HG02840 (cell line): ENCODE results near the gene TSGA10.
"Not testable (repeated sequence)": the region's sequence is repeated elsewhere in the genome, so short reads cannot be mapped to it uniquely, and the experiment has no call there.

ENCODE experiments used
- ATAC-seq: cut with Tn5 transposase; IDR thresholded peaks from one replicate; pipeline ENCODE4 v1.9.1; 2021; ENCODE audit warnings: mild to moderate bottlenecking, moderate library complexity, moderate number of reproducible peaks; ENCODE audit not compliant: unreplicated experiment, low FRiP score

TSGA10 gene

DNA sequence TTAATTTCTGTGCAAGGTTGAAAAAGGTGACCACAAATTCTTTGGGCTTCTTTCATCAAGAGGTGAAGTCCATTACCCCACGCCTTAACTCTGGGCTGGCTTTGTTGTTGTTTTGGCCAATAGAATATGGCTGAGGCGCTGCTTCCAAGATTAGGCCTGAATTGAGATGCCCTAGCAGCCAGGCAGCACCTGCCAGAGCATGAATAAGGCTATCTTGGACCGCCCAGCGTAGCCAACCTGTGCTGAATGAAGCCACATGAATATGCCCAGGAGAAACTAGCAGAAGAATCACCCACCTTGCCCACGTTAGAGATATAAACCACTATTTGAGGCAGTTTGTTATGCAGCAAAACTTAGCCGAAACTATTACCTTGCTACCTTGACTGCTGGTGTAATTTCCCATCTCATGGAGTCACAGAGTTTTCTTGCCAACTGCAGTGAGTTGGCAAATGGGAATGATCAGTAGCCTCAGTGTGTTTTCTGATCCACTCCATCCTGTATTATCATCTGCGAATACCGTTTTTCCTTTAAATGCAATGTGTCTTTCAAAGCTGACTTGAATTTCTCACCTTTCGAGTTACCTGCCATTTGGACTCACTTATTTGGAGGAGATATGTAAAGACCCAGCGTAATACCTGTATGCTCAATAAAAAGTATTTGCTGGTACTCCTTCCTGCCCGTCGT is 679 bp downstream of the TSGA10 start:
- no peak for ATAC-seq

DNA sequence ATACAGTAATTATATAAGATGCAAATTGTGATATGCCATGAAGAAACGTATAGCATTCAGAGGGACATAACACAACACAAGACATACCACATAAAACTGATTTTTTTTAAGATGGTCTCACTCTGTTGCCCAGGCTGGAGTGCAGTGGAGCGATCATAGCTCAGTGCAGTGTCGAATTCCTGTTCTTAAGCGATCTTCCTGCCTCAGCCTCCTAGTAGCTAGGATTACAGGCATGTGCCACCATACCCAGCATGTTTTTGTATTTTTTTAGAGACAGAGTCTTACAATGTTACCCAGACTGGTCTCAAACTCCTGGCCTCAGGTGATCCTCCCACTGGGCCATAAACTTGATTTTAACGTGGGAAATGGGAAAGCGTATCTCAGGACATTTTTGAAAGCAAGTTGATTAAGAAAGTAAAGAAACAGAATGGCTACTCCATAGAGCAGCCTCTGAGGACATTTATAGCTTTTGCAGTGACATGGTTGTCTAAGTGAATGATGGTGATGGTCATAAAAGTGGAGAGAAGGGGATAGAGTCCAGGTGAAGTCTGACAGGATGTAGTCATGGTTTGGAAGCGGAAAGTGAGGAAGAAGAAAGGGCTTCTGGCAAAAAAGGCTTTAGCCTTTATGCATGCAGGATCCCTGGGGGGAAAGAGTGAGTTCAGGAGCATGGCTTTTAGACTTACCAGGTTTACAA is 2.4 kb downstream of the TSGA10 start:
- ATAC-seq, result no peak

DNA sequence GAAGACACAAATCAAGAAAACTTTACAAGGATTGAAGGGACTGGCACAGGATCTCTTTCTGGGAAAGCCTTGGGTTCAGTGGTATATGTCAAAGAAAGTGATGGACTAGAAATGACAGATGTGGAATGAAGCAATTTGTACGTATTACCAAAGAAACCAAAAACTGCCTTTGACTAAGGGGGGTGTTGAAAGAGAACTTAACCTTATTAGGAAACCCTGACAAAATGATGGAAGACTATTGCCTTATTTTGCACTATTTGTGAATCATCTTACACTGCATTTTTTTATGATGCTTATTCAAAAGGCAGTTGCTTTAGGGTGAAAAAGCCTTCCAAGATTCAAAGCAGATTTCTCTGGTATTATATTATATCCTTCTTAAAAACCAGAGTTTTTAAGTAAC is 4.0 kb downstream of the TSGA10 start:
- no peak for ATAC-seq

DNA sequence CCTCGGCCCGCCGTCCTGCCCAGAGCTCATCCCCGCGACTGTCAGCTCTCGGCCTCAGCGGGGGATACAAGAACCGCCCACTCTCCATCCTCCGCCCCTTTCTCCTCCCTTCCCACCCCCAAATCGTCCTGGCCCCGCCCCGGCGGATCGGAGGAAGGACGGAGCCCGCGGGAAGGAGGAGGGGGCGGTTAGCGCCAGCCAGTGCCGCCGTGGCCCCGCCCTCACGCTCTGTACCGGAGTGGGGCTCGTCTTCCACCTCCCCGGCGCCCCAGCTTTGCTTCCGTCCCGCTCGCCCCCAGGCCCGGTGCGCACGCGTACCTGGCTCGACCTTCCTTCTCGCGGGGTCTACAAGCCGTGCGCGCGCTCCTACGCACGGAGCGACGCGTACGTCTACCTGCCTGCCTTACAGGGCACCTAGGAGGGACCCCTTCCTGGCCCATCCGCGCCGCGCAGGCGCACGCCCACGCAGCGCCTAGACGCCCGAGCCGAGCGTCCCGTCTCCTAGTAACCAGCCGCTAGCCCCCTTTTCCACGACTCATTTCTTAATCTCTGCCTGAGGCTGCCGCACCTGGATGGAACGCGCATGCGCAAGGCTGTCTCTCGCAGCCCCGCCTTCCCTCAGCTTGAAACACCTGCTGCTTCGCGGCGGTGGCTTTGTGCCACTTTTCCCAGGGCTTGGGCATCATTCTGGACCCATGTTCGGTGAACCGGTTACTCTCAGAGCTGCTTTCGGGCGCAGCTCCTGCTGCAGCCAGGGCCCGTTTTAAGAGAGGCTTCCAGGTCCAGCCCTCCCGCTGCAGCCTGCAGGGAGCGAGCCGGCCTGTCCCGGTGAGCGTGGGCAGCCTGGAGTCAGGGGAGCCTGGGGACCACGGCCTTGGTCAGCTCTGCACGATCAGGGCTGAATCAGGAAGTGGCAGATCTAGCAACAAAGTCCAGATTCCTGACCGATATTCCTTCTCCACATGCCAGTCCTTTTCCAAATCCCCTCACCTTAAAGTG is 13.3 kb downstream of the TSGA10 start, which contains the start of gene C2orf15:
TSS of gene C2orf15 (plus strand) at position 598 of the 999 bp plus-strand sequence. CDS start 8,852 bp downstream, outside the sequence.
- ATAC-seq, result peak; percentile 91

DNA sequence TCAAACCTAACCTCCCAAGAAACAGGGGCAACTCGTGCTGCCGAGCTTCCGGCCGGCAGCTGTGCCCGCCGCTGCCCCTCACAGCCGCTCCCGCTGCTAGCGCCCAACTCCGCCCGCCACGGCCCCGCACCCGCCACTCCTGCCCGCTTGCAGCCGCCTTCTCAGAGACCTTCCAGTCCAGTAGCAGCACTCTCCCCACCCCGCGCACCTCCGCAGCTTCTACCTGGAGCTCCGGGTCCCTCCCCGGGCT is 14.0 kb downstream of the TSGA10 start:
- ATAC-seq, result no peak

DNA sequence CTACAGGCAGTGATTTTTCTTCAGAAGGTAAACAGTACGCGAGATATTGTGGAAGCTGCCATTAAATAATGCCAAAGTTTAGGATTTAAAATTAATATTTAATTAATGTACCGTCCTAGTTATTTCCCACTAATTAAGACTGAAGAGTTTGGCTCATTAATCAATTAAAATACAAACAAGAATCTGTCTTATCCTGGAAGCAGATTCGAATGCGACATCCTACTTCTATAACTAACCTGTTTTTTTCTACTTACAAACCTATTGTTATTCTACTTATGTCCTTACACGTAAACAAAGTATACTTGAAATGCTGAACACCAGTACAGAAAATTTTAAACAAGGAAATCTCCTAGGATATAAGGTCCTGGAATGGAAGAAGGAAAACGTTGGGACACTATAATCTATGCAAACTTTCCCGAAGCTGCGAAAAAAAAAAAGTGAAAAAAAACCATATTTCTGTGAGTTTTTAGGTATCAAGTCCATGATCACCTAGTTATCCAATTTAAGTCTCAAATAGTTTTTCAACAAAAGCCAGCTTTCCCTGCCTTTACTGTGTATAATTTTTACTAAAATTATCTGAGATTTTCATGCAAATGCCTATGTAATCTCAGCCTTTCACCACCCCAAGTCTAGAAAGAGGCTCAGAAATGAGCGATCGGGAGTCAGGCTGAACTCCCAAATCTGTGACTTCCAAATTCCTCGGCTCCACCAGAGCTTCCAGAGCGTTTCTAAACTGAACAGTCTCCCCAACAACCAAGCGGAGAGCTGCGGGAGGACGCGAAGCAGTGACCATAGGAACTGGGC is 14.5 kb downstream of the TSGA10 start:
- no peak for ATAC-seq

DNA sequence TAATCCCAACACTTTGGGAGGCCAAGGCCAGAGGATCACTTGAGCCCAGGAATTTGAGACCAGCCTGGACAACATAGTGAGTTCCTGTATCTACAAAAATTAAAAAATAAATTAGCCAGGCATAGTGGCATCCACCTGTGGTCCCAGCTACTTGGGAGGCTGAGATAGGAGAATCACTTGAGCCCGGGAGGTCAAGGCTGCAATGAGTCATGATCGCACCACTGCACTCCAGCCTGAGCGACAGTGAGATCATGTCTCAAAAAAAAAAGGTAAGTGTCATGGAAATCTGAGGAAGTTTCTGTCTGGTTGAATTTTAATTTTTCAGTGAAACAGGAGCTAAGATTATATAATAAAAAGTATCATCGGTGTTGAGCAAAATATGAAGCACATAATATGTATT is 15.7 kb downstream of the TSGA10 start:
- ATAC-seq, result no peak

DNA sequence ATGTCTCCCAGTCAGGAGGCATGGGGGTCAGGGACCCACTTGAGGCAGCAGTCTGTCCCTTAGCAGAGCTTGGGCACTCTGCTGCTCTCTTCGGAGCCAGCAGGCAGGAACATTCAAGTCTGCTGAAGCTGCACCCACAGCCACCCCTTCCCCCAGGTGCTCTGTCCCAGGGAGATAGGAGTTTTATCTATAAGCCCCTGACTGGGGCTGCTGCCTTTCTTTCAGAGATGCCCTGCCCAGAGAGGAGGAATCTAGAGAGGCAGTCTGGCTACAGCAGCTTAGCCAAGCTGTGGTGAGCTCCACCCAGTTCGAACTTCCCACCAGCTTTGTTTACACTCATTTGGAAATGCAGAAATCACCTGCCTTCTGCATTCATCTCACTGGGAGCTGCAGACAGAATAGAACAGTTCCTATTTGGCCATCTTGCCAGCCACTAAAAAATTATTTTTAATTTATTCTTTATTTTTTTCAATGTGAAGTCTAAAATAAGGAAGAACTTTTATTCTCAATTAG is 19.6 kb downstream of the TSGA10 start:
- ATAC-seq, result not testable (repeated sequence)

DNA sequence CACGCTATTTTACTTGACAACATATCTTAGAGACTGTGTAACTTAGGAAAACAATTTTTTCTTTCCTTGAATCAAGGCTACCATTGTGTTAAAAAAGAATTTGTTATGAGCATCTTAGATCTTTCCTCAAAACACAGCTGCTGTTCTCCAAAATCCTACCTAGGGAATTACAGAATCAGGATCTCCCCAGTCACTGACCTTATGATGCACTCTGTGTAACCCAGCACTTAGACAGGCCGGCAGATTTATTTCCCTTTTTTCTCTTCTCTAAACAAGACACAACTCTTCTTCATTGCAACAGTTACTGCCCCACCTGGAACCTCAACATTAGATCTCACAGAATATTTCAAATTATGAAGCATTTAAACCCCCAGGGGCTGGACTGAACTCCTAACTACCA is 26.8 kb downstream of the TSGA10 start:
- ATAC-seq, result no peak

DNA sequence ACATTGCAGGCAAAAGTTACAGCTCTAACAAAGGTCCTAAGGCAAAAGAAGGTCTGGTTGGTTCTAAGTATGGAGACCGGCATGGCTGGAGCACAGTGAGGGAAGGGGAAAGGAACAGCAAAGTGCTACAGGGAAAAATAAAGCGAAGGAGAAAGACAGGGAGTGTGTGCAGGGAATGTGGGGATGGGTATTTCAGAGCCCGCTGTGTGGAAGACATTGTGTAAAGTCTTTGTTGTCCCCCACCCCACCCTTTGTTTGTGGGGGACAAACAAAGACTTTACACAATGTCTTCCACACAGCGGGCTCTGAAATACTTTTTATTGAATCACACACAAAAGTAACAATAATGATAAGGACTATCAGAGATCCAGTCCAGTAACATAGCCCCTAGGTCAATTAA is 42.1 kb downstream of the TSGA10 start:
- ATAC-seq, result no peak

DNA sequence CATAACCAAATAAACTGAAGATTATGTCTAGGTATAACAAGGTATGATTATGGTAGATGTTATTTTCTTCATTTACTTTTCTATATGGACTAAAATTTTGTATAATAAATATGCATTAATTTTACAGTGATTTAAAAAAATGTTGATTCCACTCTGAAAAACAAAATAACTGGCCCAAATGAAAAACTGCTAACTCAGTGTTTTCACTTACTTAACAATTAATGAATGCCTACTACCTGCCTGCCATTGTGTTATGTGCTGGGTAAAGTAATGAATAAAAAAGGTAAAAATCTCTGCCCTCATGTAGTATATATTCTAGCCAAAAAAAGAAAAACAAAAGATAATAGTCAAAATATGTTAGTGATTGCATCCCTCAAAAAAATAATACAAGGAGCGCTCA is 42.8 kb downstream of the TSGA10 start:
- ATAC-seq, result no peak

DNA sequence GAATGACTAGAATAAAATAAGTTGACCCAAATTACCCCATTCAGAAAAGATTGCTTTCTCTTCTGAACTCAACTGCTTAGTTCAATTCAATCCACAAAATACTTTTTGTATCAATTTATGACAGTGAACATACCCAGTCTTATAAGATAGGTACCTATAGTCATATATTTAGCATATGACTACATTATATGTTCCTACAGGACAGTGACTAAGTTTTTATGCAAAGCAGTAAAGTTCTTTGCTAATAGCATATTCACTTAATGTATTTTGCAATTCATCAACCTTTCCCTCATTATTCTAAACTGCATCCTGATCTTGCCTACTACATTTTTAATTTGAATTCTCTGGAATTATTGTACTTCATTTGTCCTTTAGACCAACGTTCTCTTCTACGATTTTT is 43.5 kb downstream of the TSGA10 start:
- ATAC-seq, result no peak

DNA sequence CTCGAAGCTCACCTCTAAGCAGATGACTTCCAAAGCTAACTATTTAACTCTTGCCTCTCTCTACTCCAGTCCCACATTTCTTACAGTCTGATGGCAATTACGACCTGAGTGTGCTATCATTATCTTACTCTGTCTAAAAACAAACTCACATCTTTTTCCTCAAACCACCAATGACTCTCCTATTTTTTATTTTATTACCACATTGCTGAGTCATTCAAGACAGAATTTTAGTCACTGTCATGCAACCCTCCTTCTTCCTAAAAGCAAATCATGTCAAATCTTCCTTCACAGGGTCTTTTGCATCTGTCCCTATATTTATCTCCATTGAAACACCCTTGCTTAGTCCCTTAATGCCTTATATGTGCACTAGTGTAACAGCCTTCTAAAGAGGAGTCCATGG is 47.8 kb downstream of the TSGA10 start:
- no peak for ATAC-seq

DNA sequence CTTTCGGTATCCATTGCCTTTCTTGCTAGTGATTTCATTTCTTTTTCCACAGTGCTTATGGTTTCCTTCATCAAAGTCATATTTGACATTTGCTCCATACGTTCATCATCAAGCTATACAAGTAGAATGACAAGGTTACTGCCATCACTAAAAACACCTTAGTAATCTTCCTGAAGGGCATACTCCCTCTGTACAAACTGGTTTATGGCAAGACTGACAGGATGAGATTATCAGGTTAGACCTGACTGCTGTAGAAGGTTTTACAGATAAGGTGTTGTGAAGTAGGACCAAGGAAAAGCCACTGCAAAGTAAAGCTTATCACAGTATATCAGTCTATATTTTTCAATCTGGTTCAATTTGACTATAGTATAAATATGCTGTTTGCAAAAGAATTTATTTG is 50.7 kb downstream of the TSGA10 start:
- no peak for ATAC-seq

DNA sequence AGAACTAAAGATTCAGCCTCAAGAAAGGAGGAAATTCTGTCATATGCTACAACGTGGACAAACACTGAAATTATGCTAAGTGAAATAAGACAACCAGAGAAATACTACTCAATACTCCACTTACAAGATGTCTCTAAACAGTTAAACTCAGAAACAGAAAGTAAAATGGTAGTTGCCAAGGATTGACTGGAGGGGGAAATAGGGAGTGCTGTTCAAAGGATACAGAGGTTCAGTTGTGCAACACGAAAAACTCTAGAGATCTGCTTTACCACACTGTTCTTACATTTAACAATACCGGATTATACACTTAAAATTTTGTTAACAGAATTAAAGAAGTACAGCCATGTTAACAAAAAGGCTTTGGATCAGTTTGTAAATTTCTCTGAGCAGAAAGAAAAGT is 53.0 kb downstream of the TSGA10 start:
- ATAC-seq, result no peak

DNA sequence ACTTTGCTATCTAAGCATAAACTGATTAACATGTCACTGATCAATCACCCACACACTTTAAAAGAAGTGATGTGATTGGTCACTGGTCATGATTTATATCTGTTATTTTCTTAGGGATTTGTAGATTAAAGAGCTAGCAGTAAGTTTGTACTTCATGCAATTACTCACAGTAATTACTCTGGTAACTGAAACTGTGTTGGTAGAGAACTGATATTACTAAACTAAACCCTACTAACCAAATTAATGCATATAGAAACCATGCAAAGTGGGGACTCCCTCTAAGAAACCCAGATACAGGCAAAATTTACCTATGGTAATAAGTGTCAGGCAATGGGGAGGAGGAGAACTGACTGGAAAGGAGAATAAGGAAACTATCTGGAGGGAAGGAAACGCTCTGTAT is 58.0 kb downstream of the TSGA10 start:
- no peak for ATAC-seq

DNA sequence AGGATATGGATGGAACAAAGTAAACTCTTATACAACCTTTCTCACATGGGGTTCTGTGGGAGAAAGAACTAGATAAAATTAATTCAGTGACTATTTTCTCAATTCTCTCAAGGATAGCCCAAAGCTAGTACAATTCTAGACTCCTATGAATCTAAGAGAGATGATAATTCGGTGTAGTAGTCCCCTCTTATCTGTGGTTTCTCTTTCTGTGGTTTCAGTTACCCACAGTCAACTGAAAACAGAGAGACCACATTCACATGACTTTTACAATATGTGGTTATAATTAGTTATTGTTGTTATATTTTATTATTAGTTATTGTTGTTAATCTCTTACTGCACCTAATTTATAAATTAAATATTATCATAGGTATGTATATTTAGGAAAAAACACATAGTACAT is 66.7 kb downstream of the TSGA10 start:
- no peak for ATAC-seq

DNA sequence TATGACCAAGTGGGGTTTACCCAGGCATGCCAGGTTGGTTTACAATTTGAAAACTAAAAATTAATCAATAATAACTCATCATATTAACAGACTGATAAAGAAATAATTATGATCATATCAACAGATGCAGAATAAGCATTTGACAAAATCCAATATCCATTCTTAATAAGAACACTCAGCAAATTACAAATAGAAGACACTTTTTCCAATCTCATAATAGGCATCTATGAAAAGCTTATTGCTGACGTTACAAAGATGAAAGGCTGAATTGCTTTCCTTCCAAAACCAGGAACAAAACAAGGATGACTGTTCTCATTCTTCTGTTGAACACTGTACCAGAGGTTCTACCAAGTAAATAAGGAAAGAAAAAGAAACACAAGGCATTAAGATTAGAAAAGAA is 68.4 kb downstream of the TSGA10 start:
- no peak for ATAC-seq

DNA sequence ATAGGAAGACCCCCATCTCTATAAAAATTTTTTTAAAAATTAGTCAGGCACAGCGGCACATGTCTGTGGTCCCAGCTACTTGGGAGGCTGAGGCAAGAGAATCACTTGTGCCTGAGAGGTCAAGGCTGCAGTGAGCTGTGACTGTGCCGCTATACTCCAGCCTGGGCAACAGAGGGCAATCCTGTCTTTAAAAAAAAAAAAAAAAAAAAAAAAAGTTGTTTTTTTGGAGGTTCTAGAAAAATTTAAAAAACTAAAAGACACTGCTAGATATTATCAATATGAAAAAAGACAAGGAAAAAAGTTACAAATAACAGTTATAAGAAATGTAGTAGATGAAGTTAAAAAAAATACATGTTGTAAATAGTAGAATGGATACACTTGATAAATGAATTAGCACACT is 69.3 kb downstream of the TSGA10 start:
- no peak for ATAC-seq

DNA sequence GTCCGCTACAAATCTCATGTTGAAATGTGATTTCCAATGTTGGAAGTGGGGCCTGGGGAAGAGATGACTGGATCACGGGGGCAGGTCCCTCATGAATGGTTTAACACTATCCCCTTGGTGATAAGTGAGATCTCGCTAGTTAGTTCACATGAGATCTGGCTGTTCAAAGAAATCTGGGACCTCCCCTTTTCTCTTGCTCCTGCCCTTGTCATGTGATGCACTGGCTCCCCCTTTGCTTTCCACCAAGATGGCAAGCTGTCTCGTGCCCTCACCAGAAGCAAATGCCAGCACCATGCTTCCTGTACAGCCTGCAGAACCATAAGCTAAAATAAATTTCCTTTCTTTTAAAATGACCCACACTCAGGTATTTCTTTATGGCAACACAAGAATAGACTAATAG is 70.5 kb downstream of the TSGA10 start:
- ATAC-seq, result no peak
